Measurements from ENCODE around the gene HTR5A. TPM values are rescaled to one million over a fixed set of nuclear protein-coding genes. Genes with fewer than 3 reads are reported as not detected.
"Not testable (repeated sequence)": the region's sequence is repeated elsewhere in the genome, so short reads cannot be mapped to it uniquely, and the experiment has no call there.

The HTR5A gene
- total RNA-seq (not detected), polyA plus RNA-seq (not detected), total RNA-seq (0 reads per million in 6 experiments)

DNA sequence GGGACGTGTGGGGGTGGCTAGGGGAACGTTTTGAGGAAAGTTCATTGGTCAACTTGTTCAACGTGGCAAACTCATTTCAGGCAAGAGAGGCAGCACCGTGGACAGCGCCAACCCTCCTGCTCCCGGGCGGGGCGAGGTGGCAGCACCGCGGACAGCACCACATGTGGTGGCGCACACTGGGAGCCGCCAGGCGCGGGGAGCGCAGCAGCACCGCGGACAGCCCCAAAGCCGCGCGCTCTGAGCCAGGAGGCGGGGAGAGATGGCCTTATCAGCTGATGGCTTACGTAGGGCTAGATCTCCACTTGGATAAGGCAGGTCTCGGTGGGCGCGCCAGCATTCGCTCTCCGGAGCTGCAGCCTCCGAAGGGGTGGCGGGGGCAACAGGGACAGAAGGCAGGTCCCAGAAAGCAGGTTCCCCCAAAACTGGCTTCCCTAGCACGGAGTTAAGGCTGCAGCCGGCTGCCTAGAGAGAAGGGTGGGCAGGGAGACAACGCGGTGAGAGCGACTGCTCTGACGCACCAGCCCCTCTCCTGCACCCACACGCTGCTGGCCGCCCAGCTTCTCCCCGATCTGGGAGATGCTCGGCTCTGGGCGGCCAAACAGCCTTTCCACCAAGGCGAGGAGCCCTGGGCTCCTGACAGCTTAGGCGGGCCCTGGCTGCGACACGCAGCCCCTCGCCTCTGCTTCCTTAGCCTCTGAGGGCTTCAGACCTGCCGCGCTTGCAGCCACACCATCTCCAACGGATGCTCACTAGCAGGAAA, at the start of gene HTR5A:
HTR5A (plus strand) TSS at position 333 of the 760 bp plus-strand sequence. CDS start 576 bp downstream, outside the sequence.
- Mint-ChIP-seq H3K4me3 (no peak within 1 kb of the TSS), H3K27me3 (peaks cover 34 to 61% (median 46%) of the 10 kb centered on the region in 5 donors), H3K27ac (peak within 1 kb of the TSS in 1 of 10 donors; percentile 49), H3K36me3 (peaks cover 0 to 10% (median 0%) of the 10 kb centered on the region in 3 donors), H3K4me1 (peaks cover 0 to 3% (median 0%) of the 10 kb centered on the region in 4 donors), H3K9me3 (peaks cover 0 to 6% (median 0%) of the 10 kb centered on the region in 9 donors)
- POLR2A ChIA-PET = interaction anchor here (0.8 kb wide), 1 partner anchor 68 kb away, joined by 3 read pairs; no protein-coding TSS in a partner anchor
- ATAC-seq = peak; percentile 100
- DNase-seq = peak; percentile 64 to 88 (median 81)

GRCh38 chr7:155020996-155021395, 49.1 kb upstream of the HTR5A start:
- H3K4me3 Mint-ChIP-seq = no peak overlapping the region
- H3K4me1 Mint-ChIP-seq = peaks cover 0 to 3% (median 0%) of the 10 kb centered on the region in 4 donors
- no peak for ATAC-seq

DNA sequence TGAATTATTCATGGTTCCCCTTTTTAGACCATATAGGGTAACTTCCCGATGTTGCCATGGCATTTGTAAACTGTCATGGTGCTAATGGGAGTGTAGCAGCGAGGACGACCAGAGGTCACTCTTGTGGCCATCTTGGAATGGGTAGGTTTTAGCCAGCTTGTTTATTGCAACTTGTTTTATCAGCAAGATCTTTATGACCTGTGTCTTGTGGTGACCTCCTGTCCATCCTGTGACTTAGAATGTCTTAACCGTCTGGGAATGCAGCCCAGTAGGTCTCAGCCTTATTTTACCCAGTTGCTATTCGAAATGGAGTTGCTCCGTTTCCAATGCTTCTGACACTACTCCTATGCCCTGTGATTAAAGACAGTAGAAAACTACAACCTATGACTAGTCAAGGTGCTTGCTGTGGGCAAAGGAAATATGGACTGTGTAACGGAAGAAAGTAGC, 48.4 kb upstream of the HTR5A start:
- H3K4me3 Mint-ChIP-seq = no peak overlapping the region
- no peaks in the 10 kb centered on the region for H3K9me3 Mint-ChIP-seq
- H3K27me3 Mint-ChIP-seq = peaks cover 0 to 13% (median 6%) of the 10 kb centered on the region in 5 donors
- POLR2A ChIA-PET = no interaction called here
- H3K27ac Mint-ChIP-seq = no peak overlapping the region
- DNase-seq (no peak), ATAC-seq (no peak)
- no peaks in the 10 kb centered on the region for H3K36me3 Mint-ChIP-seq
- peaks cover 0 to 3% (median 0%) of the 10 kb centered on the region in 4 donors for H3K4me1 Mint-ChIP-seq

More at GRCh38 chr7:155020996-155021395, 49.1 kb upstream of the HTR5A start:
- no peak for DNase-seq
- Mint-ChIP-seq H3K36me3 (no peaks in the 10 kb centered on the region), H3K9me3 (no peaks in the 10 kb centered on the region), H3K27ac (no peak overlapping the region), H3K27me3 (peaks cover 0 to 10% (median 6%) of the 10 kb centered on the region in 5 donors)
- POLR2A ChIA-PET = no interaction called here

- Mint-ChIP-seq H3K27me3 (peaks cover 0 to 21% (median 6%) of the 10 kb centered on the region in 5 donors), H3K4me1 (peaks cover 0 to 3% (median 0%) of the 10 kb centered on the region in 4 donors), H3K36me3 (no peaks in the 10 kb centered on the region), H3K4me3 (no peak overlapping the region), H3K9me3 (peaks cover 0 to 9% (median 0%) of the 10 kb centered on the region in 9 donors), H3K27ac (no peak overlapping the region)
- ATAC-seq = no peak
- DNase-seq = no peak
- POLR2A ChIA-PET = no interaction called here
These were observed 42.2 kb upstream of the HTR5A start for GRCh38 chr7:155027879-155028278.

- Mint-ChIP-seq H3K4me3 (no peak overlapping the region), H3K36me3 (no peaks in the 10 kb centered on the region), H3K4me1 (no peaks in the 10 kb centered on the region), H3K27ac (no peak overlapping the region), H3K27me3 (peaks cover 5 to 21% (median 8%) of the 10 kb centered on the region in 5 donors), H3K9me3 (peaks cover 0 to 5% (median 0%) of the 10 kb centered on the region in 9 donors)
- no peak for ATAC-seq
- POLR2A ChIA-PET = no interaction called here
- no peak for DNase-seq
These were observed 37.1 kb upstream of the HTR5A start for GRCh38 chr7:155032978-155033377.

DNA sequence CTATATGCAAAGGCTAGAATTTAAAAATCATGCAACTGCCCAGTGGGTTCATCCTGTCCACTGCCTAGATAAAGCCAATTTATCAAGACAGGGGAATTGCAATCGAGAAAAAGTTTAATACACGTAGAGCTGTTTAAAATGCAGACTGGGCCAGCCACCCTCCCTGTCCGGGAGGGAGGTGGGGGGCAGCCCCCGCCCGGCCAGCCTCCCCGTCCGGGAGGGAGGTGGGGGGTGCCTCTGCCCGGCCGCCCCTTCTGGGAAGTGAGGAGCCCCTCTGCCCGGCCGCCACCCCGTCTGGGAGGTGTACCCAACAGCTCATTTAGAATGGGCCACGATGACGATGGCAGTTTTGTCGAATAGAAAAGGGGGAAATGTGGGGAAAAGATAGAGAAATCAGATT, 35.6 kb upstream of the HTR5A start:
- not testable (repeated sequence) for DNase-seq, H3K4me3 Mint-ChIP-seq, H3K9me3 Mint-ChIP-seq, H3K27ac Mint-ChIP-seq, ATAC-seq, H3K36me3 Mint-ChIP-seq, H3K4me1 Mint-ChIP-seq
- H3K27me3 Mint-ChIP-seq = peaks cover 5 to 23% (median 11%) of the 10 kb centered on the region in 5 donors
- POLR2A ChIA-PET = interaction anchor here (0.6 kb wide), 1 partner anchor 264 kb away, joined by 5 read pairs; no protein-coding TSS in a partner anchor

DNA sequence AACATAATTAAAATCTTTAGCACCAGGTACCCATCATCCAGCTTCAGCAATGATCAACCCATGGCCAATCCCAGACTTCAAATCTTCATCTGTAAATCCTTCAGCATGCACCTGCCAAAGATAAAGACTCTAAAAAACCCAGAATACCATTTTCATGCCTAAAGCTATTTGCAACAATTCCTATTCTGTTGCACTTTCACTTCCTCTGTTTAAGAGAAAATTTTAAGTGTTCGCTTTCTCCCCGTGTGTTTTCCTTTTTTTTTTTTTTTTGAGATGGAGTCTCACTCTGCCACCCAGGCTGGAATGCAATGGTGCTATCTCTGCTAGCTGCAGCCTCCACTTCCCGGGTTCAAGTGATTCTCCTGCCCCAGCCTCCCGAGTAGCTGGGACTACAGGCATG, 31.8 kb upstream of the HTR5A start:
- DNase-seq (no peak), ATAC-seq (no peak)
- Mint-ChIP-seq H3K9me3 (peaks cover 0 to 3% (median 0%) of the 10 kb centered on the region in 9 donors), H3K4me3 (no peak overlapping the region), H3K27me3 (peaks cover 16 to 27% (median 19%) of the 10 kb centered on the region in 5 donors), H3K36me3 (no peaks in the 10 kb centered on the region), H3K27ac (no peak overlapping the region), H3K4me1 (no peaks in the 10 kb centered on the region)
- POLR2A ChIA-PET = interaction anchor here (0.6 kb wide), 1 partner anchor 68 kb away, joined by 3 read pairs; no protein-coding TSS in a partner anchor

GRCh38 chr7:155043756-155044155, 26.4 kb upstream of the HTR5A start:
- ATAC-seq (no peak), DNase-seq (no peak)
- peaks cover 6 to 21% (median 16%) of the 10 kb centered on the region in 5 donors for H3K27me3 Mint-ChIP-seq
- no peak overlapping the region for H3K4me3 Mint-ChIP-seq
- H3K27ac Mint-ChIP-seq = no peak overlapping the region
- peaks cover 0 to 3% (median 0%) of the 10 kb centered on the region in 9 donors for H3K9me3 Mint-ChIP-seq
- no peaks in the 10 kb centered on the region for H3K36me3 Mint-ChIP-seq
- POLR2A ChIA-PET = no interaction called here
- no peaks in the 10 kb centered on the region for H3K4me1 Mint-ChIP-seq

GRCh38 chr7:155048006-155048405, 22.1 kb upstream of the HTR5A start:
- Mint-ChIP-seq H3K36me3 (no peaks in the 10 kb centered on the region), H3K4me1 (no peaks in the 10 kb centered on the region), H3K27ac (no peak overlapping the region), H3K4me3 (no peak overlapping the region), H3K9me3 (no peaks in the 10 kb centered on the region), H3K27me3 (peaks cover 0 to 11% (median 6%) of the 10 kb centered on the region in 5 donors)
- DNase-seq (no peak), ATAC-seq (no peak)
- POLR2A ChIA-PET = no interaction called here

- DNase-seq (no peak), ATAC-seq (no peak)
- POLR2A ChIA-PET = no interaction called here
- no peak overlapping the region for H3K27ac Mint-ChIP-seq
- no peak overlapping the region for H3K4me3 Mint-ChIP-seq
- H3K27me3 Mint-ChIP-seq = peaks cover 1 to 8% (median 4%) of the 10 kb centered on the region in 5 donors
- no peaks in the 10 kb centered on the region for H3K9me3 Mint-ChIP-seq
- H3K4me1 Mint-ChIP-seq = no peaks in the 10 kb centered on the region
- H3K36me3 Mint-ChIP-seq = no peaks in the 10 kb centered on the region
These were observed 18.8 kb upstream of the HTR5A start for GRCh38 chr7:155051355-155051754.

GRCh38 chr7:155053002-155053401, 17.1 kb upstream of the HTR5A start:
- no peak for DNase-seq
- H3K27me3 Mint-ChIP-seq = peaks cover 9 to 17% (median 10%) of the 10 kb centered on the region in 5 donors
- no peak overlapping the region for H3K4me3 Mint-ChIP-seq
- no peaks in the 10 kb centered on the region for H3K4me1 Mint-ChIP-seq
- no peak for ATAC-seq
- H3K36me3 Mint-ChIP-seq = no peaks in the 10 kb centered on the region
- POLR2A ChIA-PET = no interaction called here
- H3K27ac Mint-ChIP-seq = peak overlapping the region in 1 of 10 donors; percentile 57
- no peaks in the 10 kb centered on the region for H3K9me3 Mint-ChIP-seq

- no peak overlapping the region for H3K4me3 Mint-ChIP-seq
- no peak overlapping the region for H3K27ac Mint-ChIP-seq
- H3K27me3 Mint-ChIP-seq = peaks cover 10 to 31% (median 19%) of the 10 kb centered on the region in 5 donors
- POLR2A ChIA-PET = no interaction called here
- H3K36me3 Mint-ChIP-seq = no peaks in the 10 kb centered on the region
- no peak for DNase-seq
- H3K4me1 Mint-ChIP-seq = no peaks in the 10 kb centered on the region
- H3K9me3 Mint-ChIP-seq = no peaks in the 10 kb centered on the region
- no peak for ATAC-seq
These were observed 15.4 kb upstream of the HTR5A start for GRCh38 chr7:155054761-155055160.

GRCh38 chr7:155057076-155057475, 13.0 kb upstream of the HTR5A start:
- Mint-ChIP-seq H3K4me1 (no peaks in the 10 kb centered on the region), H3K36me3 (no peaks in the 10 kb centered on the region), H3K9me3 (no peaks in the 10 kb centered on the region), H3K27ac (no peak overlapping the region), H3K27me3 (peaks cover 18 to 54% (median 35%) of the 10 kb centered on the region in 5 donors), H3K4me3 (no peak overlapping the region)
- DNase-seq (no peak), ATAC-seq (no peak)
- POLR2A ChIA-PET = no interaction called here

Data from naive thymus-derived CD8-positive, alpha-beta T cell (primary cell).